Loucy (cell line): ENCODE results near the gene WDR54.

Source experiments
- CTCF ChIP-seq: fragments of 200-600 bp; sonication (generic); conservative IDR thresholded peaks from 2 replicates; pipeline ENCODE4 v1.5.1; 2014; ENCODE audit warnings: mild to moderate bottlenecking, antibody characterized with exemption, low read length
- EZH2phosphoT487 ChIP-seq: fragments of 200-600 bp; IDR thresholded peaks from 2 replicates; pipeline ENCODE4 v1.6.1; 2018; ENCODE audit warnings: antibody characterized with exemption, mild to moderate bottlenecking, moderate library complexity, borderline replicate concordance

- TF ChIP-seq CTCF (no peak), EZH2phosphoT487 (no peak)
Observed at GRCh38 chr2:74429487-74430451, 8.2 kb downstream of the WDR54 start.
